KMS-11 (cell line): ENCODE measurements around the gene TWIST2.

ENCODE experiments used
- H2AFZ ChIP-seq: fragments of 200-600 bp; sonication (generic); 2 replicates; pipeline ENCODE4 v1.6.1; 2016; ENCODE audit warnings: antibody characterized with exemption, mixed run types, low read depth
- H3K27ac ChIP-seq: fragments of 200-600 bp; sonication (generic); 2 replicates; pipeline ENCODE4 v1.6.1; 2016; ENCODE audit warnings: mild to moderate bottlenecking, mixed run types
- H3K27me3 ChIP-seq: fragments of 200-600 bp; sonication (generic); 2 replicates; pipeline ENCODE4 v1.6.1; 2017; ENCODE audit warnings: mild to moderate bottlenecking, low read depth, mixed run types, moderate library complexity; ENCODE audit not compliant: insufficient read depth
- H3K36me3 ChIP-seq: fragments of 200-600 bp; sonication (generic); 2 replicates; pipeline ENCODE4 v1.6.1; 2017; ENCODE audit warnings: mild to moderate bottlenecking, mixed run types; ENCODE audit not compliant: insufficient read depth
- H3K4me1 ChIP-seq: fragments of 200-600 bp; sonication (generic); 2 replicates; pipeline ENCODE4 v1.6.1; 2016; ENCODE audit warnings: mild to moderate bottlenecking, low read depth, mixed run types; ENCODE audit not compliant: poor library complexity, severe bottlenecking
- H3K4me2 ChIP-seq: fragments of 200-600 bp; sonication (generic); 2 replicates; pipeline ENCODE4 v1.7.0; 2016; ENCODE audit warnings: mild to moderate bottlenecking, mixed run types
- H3K4me3 ChIP-seq: fragments of 200-600 bp; sonication (generic); IDR thresholded peaks from 2 replicates; pipeline ENCODE4 v1.6.1; 2017; ENCODE audit warnings: low read depth, low read length, mixed read lengths; ENCODE audit not compliant: insufficient read depth
- H3K79me2 ChIP-seq: fragments of 200-600 bp; sonication (generic); 2 replicates; pipeline ENCODE4 v1.6.1; 2016; ENCODE audit warnings: low read depth, mixed run types; ENCODE audit not compliant: insufficient read depth
- H3K9ac ChIP-seq: fragments of 200-600 bp; sonication (generic); 2 replicates; pipeline ENCODE4 v1.6.1; 2016; ENCODE audit warnings: mild to moderate bottlenecking, mixed run types
- H4K20me1 ChIP-seq: fragments of 200-600 bp; sonication (generic); 2 replicates; pipeline ENCODE4 v1.6.1; 2016; ENCODE audit warnings: mild to moderate bottlenecking, mixed run types; ENCODE audit not compliant: insufficient read depth
- TF ChIP-seq, protein P1 (sequence below): fragments of 200-600 bp; sonication (generic); conservative IDR thresholded peaks from 2 replicates; pipeline ENCODE4 v1.6.1; 2017; ENCODE audit warnings: low read depth, mild to moderate bottlenecking, antibody characterized with exemption, low read length, moderate library complexity, mixed read lengths

Gene TWIST2

GRCh38 chr2:238855299-238855698 is 7.4 kb downstream of the TWIST2 start:
- no peak overlapping the region for H3K4me2 ChIP-seq
- H4K20me1 ChIP-seq = no peaks in the 10 kb centered on the region
- TF ChIP-seq, protein P1, sequence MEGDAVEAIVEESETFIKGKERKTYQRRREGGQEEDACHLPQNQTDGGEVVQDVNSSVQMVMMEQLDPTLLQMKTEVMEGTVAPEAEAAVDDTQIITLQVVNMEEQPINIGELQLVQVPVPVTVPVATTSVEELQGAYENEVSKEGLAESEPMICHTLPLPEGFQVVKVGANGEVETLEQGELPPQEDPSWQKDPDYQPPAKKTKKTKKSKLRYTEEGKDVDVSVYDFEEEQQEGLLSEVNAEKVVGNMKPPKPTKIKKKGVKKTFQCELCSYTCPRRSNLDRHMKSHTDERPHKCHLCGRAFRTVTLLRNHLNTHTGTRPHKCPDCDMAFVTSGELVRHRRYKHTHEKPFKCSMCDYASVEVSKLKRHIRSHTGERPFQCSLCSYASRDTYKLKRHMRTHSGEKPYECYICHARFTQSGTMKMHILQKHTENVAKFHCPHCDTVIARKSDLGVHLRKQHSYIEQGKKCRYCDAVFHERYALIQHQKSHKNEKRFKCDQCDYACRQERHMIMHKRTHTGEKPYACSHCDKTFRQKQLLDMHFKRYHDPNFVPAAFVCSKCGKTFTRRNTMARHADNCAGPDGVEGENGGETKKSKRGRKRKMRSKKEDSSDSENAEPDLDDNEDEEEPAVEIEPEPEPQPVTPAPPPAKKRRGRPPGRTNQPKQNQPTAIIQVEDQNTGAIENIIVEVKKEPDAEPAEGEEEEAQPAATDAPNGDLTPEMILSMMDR = no peak
- H3K79me2 ChIP-seq = no peaks in the 10 kb centered on the region
- H3K4me3 ChIP-seq = no peak overlapping the region
- no peaks in the 10 kb centered on the region for H3K4me1 ChIP-seq
- no peak overlapping the region for H3K27ac ChIP-seq
- no peak overlapping the region for H2AFZ ChIP-seq
- H3K9ac ChIP-seq = no peak overlapping the region
- peaks cover 26% of the 10 kb centered on the region; the same call in 1 of the 2 replicates for H3K27me3 ChIP-seq
- H3K36me3 ChIP-seq = no peaks in the 10 kb centered on the region

GRCh38 chr2:238855891-238856580 is 8.2 kb downstream of the TWIST2 start:
- no peak overlapping the region for H3K9ac ChIP-seq
- H4K20me1 ChIP-seq = no peaks in the 10 kb centered on the region
- no peak overlapping the region for H3K4me2 ChIP-seq
- no peaks in the 10 kb centered on the region for H3K79me2 ChIP-seq
- H3K27ac ChIP-seq = no peak overlapping the region
- no peaks in the 10 kb centered on the region for H3K4me1 ChIP-seq
- TF ChIP-seq, protein P1 = no peak
- H3K36me3 ChIP-seq = no peaks in the 10 kb centered on the region
- no peak overlapping the region for H2AFZ ChIP-seq
- no peak overlapping the region for H3K4me3 ChIP-seq
- peaks cover 27% of the 10 kb centered on the region; the same call in 1 of the 2 replicates for H3K27me3 ChIP-seq

DNA sequence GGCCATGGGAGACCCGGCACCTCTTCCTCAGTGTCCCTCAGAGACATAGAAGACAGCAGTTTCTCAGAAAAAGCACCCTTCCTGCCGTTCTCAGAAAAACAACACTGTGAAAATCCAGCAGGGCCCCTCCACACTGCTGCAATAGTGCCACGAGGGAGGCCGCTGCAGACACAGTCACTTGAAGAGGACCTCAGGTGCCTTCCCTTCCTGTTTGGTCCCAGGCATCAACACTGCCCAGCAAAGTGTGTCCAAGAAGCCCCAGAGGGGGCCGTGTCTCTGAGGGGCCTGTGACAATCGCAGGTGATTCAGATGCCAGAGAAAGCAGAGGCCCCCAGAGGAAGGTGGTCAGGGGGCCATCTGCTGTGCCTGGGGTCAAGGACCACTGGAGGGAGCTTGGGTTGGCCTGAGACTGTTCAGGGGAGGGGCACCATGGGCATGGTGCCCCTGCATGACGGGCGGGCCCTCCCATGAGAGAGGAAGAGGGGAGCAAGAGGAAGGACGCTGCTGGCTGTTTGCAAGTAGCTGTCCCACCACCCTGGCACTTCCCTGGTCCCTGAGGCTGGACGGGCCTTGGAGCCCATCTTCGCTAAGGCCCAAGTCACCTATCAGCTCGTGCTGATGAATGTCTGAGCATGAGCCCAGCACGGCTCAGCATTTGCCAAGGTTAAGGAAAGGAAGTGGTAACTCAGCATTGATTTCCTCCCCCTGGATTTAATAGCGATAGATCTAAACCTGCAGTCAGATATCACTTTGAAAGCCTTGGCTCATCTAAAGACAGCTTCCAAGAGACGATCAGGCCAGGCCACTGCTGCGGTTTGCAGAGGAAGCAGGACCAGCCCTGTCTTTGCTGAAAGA is 9.1 kb downstream of the TWIST2 start:
- Histone ChIP-seq H3K4me1 (no peaks in the 10 kb centered on the region), H3K27me3 (peaks cover 32% of the 10 kb centered on the region; the same call in 1 of the 2 replicates), H3K27ac (no peak overlapping the region), H3K9ac (no peak overlapping the region), H3K36me3 (no peaks in the 10 kb centered on the region), H3K4me3 (no peak overlapping the region), H2AFZ (no peak overlapping the region), H3K79me2 (no peaks in the 10 kb centered on the region), H3K4me2 (no peak overlapping the region), H4K20me1 (no peaks in the 10 kb centered on the region)
- TF ChIP-seq, protein P1 = no peak

DNA sequence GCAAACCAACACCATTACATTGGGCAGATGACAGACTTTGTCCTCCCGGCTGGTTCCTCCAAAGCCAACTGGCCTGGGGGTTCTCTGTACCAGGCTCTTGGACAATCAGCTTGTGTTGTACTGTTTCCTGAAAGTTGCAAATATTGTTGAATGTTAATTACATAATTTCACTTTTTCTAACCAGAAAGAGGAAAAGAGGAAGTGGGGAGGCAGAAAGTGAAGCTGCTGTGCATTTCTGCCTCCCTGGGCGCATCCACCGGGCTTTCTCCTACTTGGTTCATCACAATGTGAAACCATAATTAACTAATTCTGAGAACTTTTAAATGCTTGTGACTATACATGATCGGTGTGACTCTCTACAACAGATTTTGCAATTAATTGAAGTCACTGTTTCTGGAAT is 10.1 kb downstream of the TWIST2 start:
- no peaks in the 10 kb centered on the region for H3K36me3 ChIP-seq
- TF ChIP-seq, protein P1 = no peak
- peaks cover 39% of the 10 kb centered on the region; the same call in 1 of the 2 replicates for H3K27me3 ChIP-seq
- no peaks in the 10 kb centered on the region for H4K20me1 ChIP-seq
- no peaks in the 10 kb centered on the region for H3K79me2 ChIP-seq
- no peak overlapping the region for H3K9ac ChIP-seq
- H3K4me1 ChIP-seq = no peaks in the 10 kb centered on the region
- no peak overlapping the region for H3K27ac ChIP-seq
- no peak overlapping the region for H3K4me3 ChIP-seq
- no peak overlapping the region for H3K4me2 ChIP-seq
- H2AFZ ChIP-seq = no peak overlapping the region
